Activated naive CD4-positive, alpha-beta T cell treated with anti-CD3 and anti-CD28 coated beads, Interleukin-2, amount 10 ng/mL, durations not matched to agents 7 days and 5 days (primary cell): ENCODE data around the gene PRTN3.

Experiments
- CTCF ChIA-PET: fragments of 350-600 bp; sonication (Branson Sonifier 250); formaldehyde crosslinking; loops from one replicate; lab custom pipeline; 2021; ENCODE audit warnings: antibody characterized with exemption; lab: Charles Lee
- DNase-seq: peaks from one replicate; pipeline ENCODE4 v3.0.0-alpha.2; 2020
- H3K27ac Mint-ChIP-seq: one replicate; pipeline ENCODE4 v1.8.0; 2021; ENCODE audit warnings: mild to moderate bottlenecking, moderate library complexity, mixed read lengths
- H3K27me3 Mint-ChIP-seq: one replicate; pipeline ENCODE4 v1.8.0; 2021; ENCODE audit warnings: mild to moderate bottlenecking, mixed read lengths
- H3K36me3 Mint-ChIP-seq: one replicate; pipeline ENCODE4 v1.8.0; 2021; ENCODE audit warnings: mixed read lengths
- H3K4me1 Mint-ChIP-seq: one replicate; pipeline ENCODE4 v1.8.0; 2021; ENCODE audit warnings: mixed read lengths
- H3K4me3 Mint-ChIP-seq: one replicate; pipeline ENCODE4 v1.8.0; 2021; ENCODE audit warnings: mild to moderate bottlenecking, moderate library complexity, mixed read lengths
- H3K9me3 Mint-ChIP-seq: one replicate; pipeline ENCODE4 v1.8.0; 2021; ENCODE audit warnings: mixed read lengths

Gene PRTN3, protein sequence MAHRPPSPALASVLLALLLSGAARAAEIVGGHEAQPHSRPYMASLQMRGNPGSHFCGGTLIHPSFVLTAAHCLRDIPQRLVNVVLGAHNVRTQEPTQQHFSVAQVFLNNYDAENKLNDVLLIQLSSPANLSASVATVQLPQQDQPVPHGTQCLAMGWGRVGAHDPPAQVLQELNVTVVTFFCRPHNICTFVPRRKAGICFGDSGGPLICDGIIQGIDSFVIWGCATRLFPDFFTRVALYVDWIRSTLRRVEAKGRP

DNA sequence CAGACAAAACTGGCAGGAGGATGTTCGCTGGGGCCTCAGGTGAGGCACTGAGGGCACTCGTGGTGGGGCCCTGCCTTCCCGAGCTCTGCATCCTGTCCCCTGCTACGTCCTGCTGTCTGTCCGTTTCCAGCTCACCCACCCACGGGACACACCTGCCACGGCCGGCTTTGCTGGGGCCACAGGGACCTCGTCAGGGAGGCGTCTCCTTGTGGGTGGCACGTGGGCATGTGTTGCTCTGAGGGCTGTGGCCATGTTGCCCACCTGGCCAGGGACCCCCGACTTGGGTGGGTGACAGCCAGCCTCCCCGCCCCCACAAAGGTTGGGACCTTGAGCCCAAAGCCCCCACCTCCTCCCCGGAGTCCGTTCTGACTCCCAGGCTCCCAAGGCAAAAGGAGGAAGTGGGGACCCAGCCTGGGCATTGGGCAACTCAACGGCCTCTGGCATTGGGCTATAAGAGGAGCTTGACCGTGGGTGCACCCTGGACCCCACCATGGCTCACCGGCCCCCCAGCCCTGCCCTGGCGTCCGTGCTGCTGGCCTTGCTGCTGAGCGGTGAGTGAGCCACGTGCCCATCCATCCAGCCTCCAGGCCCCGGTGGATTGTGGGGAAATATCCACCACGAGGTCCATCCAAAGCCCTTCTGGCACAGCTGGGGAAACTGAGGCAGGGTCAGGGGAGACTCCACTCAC lies at the start of gene PRTN3:
PRTN3 (plus strand) TSS at position 481 of the 688 bp plus-strand sequence; CDS start at position 491, 10 bp downstream.
- Mint-ChIP-seq H3K27ac (no peak within 1 kb of the TSS), H3K27me3 (peaks cover 72% of the 10 kb centered on the region), H3K4me1 (peaks cover 3% of the 10 kb centered on the region), H3K9me3 (no peaks in the 10 kb centered on the region), H3K4me3 (no peak within 1 kb of the TSS), H3K36me3 (no peaks in the 10 kb centered on the region)
- CTCF ChIA-PET: interaction anchor here (1.0 kb wide), 1 partner anchor 23 kb away, joined by 4 read pairs; no protein-coding TSS in a partner anchor
- no peak for DNase-seq

DNA sequence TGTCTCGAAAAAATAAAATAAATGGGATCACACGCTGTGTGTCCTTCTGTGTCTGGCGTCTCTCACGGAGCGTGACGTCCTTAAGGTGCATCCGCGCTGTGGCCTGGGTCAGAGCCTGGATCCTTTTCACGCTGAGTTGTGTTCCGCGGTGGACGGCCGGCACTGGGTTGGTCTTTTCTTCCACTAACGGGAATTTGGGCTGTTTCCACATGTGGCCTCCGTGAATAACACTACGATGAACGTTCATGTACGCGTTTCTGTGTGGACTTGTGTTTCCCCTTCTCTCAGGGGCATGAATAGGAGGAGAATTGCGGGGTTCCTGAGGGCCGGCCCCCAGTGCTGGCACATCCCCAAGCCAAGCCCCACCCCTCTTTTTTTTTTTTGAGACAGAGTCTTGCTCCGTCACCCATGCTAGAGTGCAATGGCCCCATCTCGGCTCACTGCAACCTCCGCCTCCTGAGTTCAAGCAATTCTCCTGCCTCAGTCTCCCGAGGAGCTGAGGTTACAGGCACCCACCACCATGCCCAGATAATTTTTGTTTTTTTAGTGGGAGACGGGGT lies 49.7 kb upstream of the PRTN3 start:
- H3K4me3 Mint-ChIP-seq: no peak overlapping the region
- DNase-seq: no peak
- no peak overlapping the region for H3K27ac Mint-ChIP-seq
- H3K9me3 Mint-ChIP-seq: no peaks in the 10 kb centered on the region
- CTCF ChIA-PET: interaction anchor here (0.6 kb wide), 1 partner anchor 119 kb away, joined by 3 read pairs; no protein-coding TSS in a partner anchor
- H3K27me3 Mint-ChIP-seq: peaks cover 34% of the 10 kb centered on the region
- H3K36me3 Mint-ChIP-seq: no peaks in the 10 kb centered on the region
- H3K4me1 Mint-ChIP-seq: peaks cover 9% of the 10 kb centered on the region

DNA sequence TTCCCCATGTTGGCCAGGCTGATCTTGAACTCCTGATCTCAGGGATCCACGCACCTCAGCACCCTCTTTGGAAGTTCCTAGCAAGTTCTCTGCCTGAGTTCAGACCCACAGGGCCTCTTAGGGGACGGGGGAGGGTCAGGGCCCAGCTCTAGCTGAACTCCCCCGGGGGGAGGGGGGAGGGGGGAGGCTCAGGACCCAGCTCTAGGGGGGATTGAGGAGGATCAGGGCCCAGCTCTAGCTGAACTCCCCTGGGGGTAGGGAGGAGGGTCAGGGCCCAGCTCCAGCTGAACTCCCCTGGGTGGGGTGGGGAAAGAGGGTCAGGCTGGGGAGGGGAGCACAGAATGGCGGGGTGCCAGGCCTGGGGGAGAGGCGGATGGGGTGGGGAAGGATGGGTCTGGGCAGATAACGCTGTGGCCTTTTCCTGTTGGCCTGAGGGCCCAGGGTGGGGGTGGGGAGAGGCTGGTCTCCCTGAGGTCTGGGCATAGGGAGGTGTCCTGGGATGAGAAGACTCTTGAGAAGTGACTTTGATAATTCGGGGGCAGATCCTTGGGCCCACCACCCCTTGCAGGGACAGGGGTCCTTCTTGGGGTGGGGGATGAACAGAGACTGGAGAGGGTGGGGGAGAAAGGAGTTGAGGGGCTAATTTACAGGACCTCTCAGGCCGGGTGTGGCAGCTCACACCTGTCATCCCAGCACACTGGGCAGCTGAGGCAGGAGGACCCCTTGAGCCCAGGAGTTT lies 49.1 kb upstream of the PRTN3 start:
- no peaks in the 10 kb centered on the region for H3K36me3 Mint-ChIP-seq
- H3K4me1 Mint-ChIP-seq: peaks cover 11% of the 10 kb centered on the region
- CTCF ChIA-PET: interaction anchor here (0.6 to 1.5 kb wide), 2 partner anchors 21 to 120 kb away, joined by 3 read pairs; no protein-coding TSS in a partner anchor
- H3K27ac Mint-ChIP-seq: no peak overlapping the region
- H3K4me3 Mint-ChIP-seq: no peak overlapping the region
- DNase-seq: no peak
- no peaks in the 10 kb centered on the region for H3K9me3 Mint-ChIP-seq
- peaks cover 36% of the 10 kb centered on the region for H3K27me3 Mint-ChIP-seq

DNA sequence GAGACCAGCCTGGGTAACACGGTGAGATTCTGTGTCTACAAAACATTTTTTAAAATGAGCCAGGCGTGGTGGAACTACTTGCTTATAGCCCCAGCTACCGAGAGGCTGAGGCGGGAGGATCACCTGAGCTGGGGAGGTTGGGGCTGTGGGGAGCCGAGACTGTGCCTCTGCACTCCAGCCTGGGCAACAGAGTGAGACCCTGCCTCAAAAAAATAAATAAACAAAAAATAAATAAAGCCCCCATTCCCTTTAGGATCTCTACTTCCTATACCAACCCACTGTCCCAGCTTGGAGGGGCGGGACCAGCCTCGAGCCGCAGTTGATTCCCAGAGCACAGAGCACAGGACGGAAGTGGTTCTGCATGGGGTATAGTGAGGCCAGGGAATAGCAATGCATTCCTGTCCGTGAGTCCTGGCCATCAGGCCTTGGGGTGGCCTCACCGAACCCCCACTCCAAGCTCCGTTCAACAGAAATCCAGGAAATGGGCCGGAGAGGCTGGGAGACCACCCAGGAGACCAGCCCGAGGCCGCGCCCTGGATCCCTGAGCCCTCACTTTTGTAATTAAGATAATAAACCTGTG lies 48.4 kb upstream of the PRTN3 start:
- Mint-ChIP-seq H3K4me3 (no peak overlapping the region), H3K4me1 (peaks cover 13% of the 10 kb centered on the region), H3K9me3 (no peaks in the 10 kb centered on the region), H3K27me3 (peaks cover 39% of the 10 kb centered on the region), H3K36me3 (no peaks in the 10 kb centered on the region), H3K27ac (no peak overlapping the region)
- CTCF ChIA-PET: interaction anchor here (1.5 kb wide), 1 partner anchor 22 kb away, joined by 3 read pairs; no protein-coding TSS in a partner anchor
- DNase-seq: no peak

DNA sequence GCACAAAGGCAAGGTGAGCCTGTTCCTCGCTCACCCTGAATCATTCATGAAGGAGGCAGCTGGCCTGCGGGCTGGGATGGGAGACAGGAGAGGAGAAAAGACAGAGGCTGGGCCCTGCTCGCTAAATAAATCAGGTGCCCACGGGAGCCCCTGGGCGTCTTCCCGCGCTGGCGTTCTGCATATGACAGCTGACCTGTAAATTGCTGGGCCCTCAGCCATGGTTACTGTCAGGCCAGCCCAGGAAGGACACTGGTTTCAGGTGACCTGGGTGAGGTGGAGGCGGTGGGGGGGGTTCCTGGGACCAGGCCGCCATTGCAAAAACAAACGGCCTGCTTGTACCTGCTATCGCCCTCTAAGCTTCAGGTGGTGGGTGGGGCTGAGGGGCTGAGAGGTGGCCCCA lies 47.0 kb upstream of the PRTN3 start:
- no peak for DNase-seq
- CTCF ChIA-PET: no interaction called here
- H3K27ac Mint-ChIP-seq: no peak overlapping the region
- H3K9me3 Mint-ChIP-seq: no peaks in the 10 kb centered on the region
- peaks cover 36% of the 10 kb centered on the region for H3K27me3 Mint-ChIP-seq
- H3K4me1 Mint-ChIP-seq: peaks cover 13% of the 10 kb centered on the region
- no peak overlapping the region for H3K4me3 Mint-ChIP-seq
- peaks cover 3% of the 10 kb centered on the region for H3K36me3 Mint-ChIP-seq

DNA sequence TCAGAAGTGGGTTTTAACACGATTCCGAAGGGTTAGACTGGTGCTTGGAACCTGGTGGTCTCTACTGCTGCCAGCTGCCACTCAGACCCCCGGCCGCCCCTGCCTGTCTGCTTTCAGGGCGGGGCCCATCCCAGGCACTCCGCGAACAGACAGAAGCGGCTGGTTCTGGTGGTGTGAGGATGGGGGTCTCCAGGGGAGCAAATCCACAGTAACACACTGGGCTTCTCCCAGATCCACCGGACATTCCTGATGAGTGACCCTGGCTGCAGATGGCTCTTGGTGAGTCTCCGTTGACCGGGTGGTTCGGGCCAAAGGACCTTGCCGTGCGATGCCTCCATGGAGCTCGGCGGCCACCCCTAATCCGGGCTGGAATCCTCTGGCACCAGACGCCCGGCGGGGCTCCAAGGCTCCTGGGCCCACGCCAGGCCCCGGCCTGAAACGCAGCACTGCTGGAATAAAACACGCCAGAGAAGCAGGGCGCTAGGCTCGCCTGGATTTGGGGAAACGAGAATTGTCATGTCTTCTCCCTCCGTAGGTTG lies 45.7 kb upstream of the PRTN3 start:
- CTCF ChIA-PET: no interaction called here
- Mint-ChIP-seq H3K9me3 (no peaks in the 10 kb centered on the region), H3K4me3 (no peak overlapping the region), H3K27me3 (peaks cover 23% of the 10 kb centered on the region), H3K4me1 (peaks cover 14% of the 10 kb centered on the region), H3K36me3 (peaks cover 16% of the 10 kb centered on the region), H3K27ac (no peak overlapping the region)
- DNase-seq: no peak

DNA sequence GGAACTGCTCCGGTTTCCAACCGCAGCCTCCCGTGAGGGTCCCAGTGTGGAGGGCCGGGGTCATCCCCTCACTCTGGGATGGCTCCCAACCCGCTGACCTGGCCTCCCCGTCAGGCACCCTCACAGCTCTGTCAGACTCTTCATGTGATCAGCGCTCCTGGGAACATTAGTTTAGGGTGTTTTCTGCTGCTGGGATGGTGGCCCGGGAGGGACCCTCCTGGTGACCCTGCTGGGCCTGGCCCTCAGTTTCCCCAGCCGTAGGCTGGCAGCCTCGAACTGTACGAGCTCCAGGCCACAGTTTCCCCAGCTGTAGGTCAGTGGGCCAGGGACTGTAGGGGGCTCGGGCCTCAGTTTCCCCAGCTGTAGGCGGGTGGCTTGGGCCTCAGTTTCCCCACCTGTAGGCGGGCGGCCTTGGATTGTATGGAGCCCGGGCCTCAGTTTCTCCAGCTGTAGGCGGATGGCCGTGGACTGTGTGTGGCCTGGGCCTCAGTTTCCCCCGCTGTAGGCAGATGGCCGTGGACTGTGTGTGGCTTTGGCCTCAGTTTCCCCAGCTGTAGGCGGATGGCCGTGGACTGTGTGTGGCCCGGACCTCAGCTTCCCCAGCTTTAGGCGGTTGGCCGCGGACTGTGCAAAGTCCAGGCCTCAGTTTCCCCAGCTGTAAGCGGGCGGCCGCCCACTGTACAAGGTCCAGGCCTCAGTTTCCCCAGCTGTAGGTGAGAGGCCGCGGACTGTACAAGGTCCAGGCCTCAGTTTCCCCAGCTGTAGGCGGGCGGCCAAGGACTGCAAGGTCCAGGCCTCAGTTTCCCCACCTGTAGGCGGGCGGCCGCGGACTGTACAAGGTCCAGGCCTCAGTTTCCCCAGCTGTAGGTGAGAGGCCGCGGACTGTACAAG lies 44.9 kb upstream of the PRTN3 start:
- CTCF ChIA-PET: interaction anchor here (0.5 kb wide), 1 partner anchor 25 kb away, joined by 3 read pairs; no protein-coding TSS in a partner anchor
- peaks cover 16% of the 10 kb centered on the region for H3K27me3 Mint-ChIP-seq
- peaks cover 21% of the 10 kb centered on the region for H3K36me3 Mint-ChIP-seq
- H3K27ac Mint-ChIP-seq: no peak overlapping the region
- H3K4me3 Mint-ChIP-seq: peak overlapping the region; percentile 28
- peaks cover 21% of the 10 kb centered on the region for H3K4me1 Mint-ChIP-seq
- H3K9me3 Mint-ChIP-seq: no peaks in the 10 kb centered on the region
- no peak for DNase-seq

DNA sequence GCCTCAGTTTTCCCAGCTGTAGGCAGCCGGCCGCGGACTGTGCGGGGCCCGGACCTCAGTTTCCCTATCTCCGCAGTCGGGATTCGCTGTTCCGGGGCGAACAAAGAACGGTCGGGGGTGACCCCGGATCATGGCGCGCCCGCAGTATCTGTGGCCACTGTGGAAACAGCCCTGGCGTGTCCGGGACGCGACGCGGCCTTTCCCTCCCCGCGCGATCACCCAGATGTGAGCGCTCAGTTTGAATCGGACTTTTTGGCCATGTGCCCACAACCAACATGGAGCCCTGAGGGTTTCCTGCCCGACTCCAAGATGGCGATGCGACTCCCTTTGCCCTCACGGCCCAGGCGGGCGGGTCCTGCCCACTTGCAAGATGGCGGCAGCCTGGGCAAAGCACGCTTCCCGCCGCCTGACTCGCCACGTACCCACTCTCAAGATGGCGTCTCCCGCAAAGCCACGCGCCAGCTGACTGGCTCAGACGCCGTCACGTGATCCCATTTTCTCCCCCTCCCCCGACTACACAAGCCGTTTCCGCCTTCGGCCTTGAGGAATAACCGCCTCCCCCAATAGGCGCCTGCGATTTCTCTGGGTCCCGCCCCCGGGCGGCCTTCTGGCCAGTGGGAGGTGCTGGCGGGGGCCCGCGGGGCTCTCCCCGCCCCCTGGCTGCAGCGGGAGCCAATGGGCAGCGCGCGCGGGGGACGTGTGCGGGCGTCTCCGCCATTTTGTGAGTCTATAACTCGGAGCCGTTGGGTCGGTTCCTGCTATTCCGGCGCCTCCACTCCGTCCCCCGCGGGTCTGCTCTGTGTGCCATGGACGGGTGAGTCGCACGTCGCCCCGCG lies 43.9 kb upstream of the PRTN3 start, which contains the start of gene PTBP1:
PTBP1 (plus strand) TSS at position 761 of the 836 bp plus-strand sequence; CDS start at position 807, 46 bp downstream.
- peak; percentile 100 for DNase-seq
- Mint-ChIP-seq H3K9me3 (no peaks in the 10 kb centered on the region), H3K4me3 (peak within 1 kb of the TSS; percentile 92), H3K36me3 (peaks cover 26% of the 10 kb centered on the region), H3K27ac (peak within 1 kb of the TSS; percentile 90), H3K27me3 (peaks cover 8% of the 10 kb centered on the region), H3K4me1 (peaks cover 31% of the 10 kb centered on the region)
- CTCF ChIA-PET: no interaction called here

DNA sequence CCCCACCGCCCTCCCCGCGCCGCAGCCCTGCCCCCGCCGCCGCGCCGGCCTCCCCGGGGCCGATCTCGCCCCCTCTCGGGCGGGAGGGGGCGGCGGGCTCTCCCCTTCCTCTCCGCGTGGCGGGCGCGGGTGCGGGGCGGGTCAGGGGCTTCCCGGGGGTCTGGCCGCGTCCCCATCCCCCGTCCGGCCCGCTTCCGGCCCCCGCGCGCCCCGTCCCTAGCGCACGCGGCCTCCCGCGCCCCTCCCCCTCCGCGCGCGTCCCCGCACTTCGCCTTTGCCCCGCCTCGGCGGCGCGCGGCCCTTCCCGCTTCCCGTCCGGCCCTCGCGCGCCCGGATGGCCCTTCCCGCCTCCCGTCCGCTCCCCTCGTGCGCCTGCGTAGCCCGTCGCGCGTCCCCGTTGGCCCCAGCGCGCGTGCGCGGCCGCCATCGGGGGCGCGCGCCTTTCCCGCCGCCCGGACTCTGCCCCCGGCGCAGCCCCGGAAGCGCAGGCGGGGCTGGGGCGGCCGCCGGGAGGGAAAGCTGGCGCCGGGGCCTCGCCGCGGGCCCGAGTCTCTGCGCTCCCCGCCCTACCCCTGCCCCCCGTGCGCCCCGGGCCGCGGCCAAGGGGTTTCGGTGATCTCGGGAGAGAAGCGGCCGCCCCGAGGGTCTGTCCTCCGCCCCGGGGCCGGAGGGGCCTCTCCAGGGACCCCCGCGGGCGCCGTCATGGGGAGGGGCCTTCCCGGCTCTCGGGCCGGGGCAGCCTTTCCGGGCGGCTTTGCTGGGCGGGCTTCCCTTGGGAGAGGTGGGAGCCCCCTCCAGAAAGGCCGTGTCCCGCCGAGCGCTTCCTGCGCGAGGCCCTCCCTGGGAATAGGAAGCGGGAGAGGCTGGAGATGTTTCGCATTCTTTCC lies 43.0 kb upstream of the PRTN3 start:
- Mint-ChIP-seq H3K9me3 (no peaks in the 10 kb centered on the region), H3K27me3 (peaks cover 6% of the 10 kb centered on the region), H3K4me3 (peak overlapping the region; percentile 92), H3K27ac (peak overlapping the region; percentile 90), H3K4me1 (peaks cover 40% of the 10 kb centered on the region), H3K36me3 (peaks cover 31% of the 10 kb centered on the region)
- CTCF ChIA-PET: no interaction called here
- DNase-seq: peak; percentile 90

DNA sequence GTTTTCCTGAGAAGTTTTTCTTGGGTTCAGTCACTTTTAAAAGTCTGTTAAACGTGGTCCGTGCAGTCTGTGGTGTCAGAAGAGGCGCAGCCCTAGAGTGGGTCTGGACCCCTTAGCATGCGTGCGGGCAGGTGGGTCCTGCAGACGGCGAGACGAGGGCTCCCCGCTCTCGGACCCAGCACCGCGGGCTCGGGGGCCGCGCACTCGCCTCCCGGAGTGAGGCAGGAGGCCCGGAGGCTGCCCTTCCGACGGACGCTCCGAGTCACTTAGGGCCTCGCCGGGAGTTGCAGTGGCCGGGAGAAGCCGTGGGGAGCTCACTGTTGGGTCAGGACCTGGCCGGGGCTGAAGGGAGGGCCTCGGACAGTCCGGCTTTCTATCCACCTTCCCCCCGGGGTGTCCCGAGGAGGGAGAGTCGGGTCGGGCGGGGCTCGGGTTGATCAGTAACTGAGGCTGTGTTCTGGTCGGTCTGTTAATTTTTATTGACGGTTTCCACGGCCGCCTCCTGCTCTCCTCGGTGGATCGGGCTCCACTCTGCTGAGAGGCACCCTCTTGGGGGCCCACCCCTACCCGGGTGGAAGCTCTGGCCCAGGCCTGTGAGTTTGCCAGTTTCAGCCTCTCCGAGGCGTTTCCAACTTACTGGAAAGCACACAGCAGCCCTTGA lies 42.3 kb upstream of the PRTN3 start:
- H3K27me3 Mint-ChIP-seq: peaks cover 6% of the 10 kb centered on the region
- peak overlapping the region; percentile 90 for H3K27ac Mint-ChIP-seq
- H3K4me3 Mint-ChIP-seq: peak overlapping the region; percentile 92
- CTCF ChIA-PET: no interaction called here
- H3K36me3 Mint-ChIP-seq: peaks cover 35% of the 10 kb centered on the region
- no peaks in the 10 kb centered on the region for H3K9me3 Mint-ChIP-seq
- H3K4me1 Mint-ChIP-seq: peaks cover 45% of the 10 kb centered on the region
- no peak for DNase-seq
